GM23338 (cell line): ENCODE measurements around the gene MOB2. TPM values are rescaled to one million over a fixed set of nuclear protein-coding genes. Genes with fewer than 3 reads are reported as not detected.

Experiments used
- ATAC-seq: fragments of 200-7000 bp; cut with Tn5 transposase; 3 replicates; pipeline ENCODE4 v1.9.1; 2020
- DNase-seq: peaks from one replicate; pipeline ENCODE4 v3.0.0-alpha.2; 2015; ENCODE audit warnings: low spot score
- H2AFZ ChIP-seq: fragments of 200-600 bp; sonication (generic); 2 replicates; pipeline ENCODE4 v1.8.0; 2016; ENCODE audit warnings: antibody characterized with exemption, mild to moderate bottlenecking, moderate library complexity
- H3F3A ChIP-seq: fragments of 200-600 bp; sonication (generic); replicated peaks from 2 replicates; pipeline ENCODE4 v1.8.0; 2017; ENCODE audit warnings: antibody characterized with exemption, mixed run types, low read depth
- H3K27ac ChIP-seq: fragments of 200-600 bp; sonication (generic); 2 replicates; pipeline ENCODE4 v1.6.1; 2016; ENCODE audit warnings: low read depth
- H3K27me3 ChIP-seq: fragments of 200-600 bp; sonication (generic); 2 replicates; pipeline ENCODE4 v1.8.0; 2016; ENCODE audit warnings: mild to moderate bottlenecking, mixed run types, moderate library complexity; ENCODE audit not compliant: insufficient read depth
- H3K36me3 ChIP-seq: fragments of 200-600 bp; sonication (generic); 2 replicates; pipeline ENCODE4 v1.8.0; 2016; ENCODE audit warnings: mild to moderate bottlenecking; ENCODE audit not compliant: insufficient read depth
- H3K4me1 ChIP-seq: fragments of 200-600 bp; sonication (generic); 2 replicates; pipeline ENCODE4 v1.8.0; 2016; ENCODE audit warnings: mild to moderate bottlenecking, moderate library complexity; ENCODE audit not compliant: insufficient read depth
- H3K4me2 ChIP-seq: fragments of 200-600 bp; sonication (generic); 2 replicates; pipeline ENCODE4 v1.7.1; 2017; ENCODE audit warnings: mixed run types
- H3K4me3 ChIP-seq: fragments of 200-600 bp; sonication (generic); 2 replicates; pipeline ENCODE4 v1.6.1; 2016; ENCODE audit warnings: mixed run types
- H3K79me2 ChIP-seq: fragments of 200-600 bp; sonication (generic); replicated peaks from 2 replicates; pipeline ENCODE4 v1.8.0; 2017; ENCODE audit warnings: mild to moderate bottlenecking; ENCODE audit not compliant: insufficient read depth
- H3K9me2 ChIP-seq: fragments of 200-600 bp; sonication (generic); 2 replicates; pipeline ENCODE4 v1.8.0; 2017; ENCODE audit not compliant: insufficient read depth
- H4K20me1 ChIP-seq: fragments of 200-600 bp; sonication (generic); replicated peaks from 2 replicates; pipeline ENCODE4 v1.8.0; 2017; ENCODE audit warnings: mild to moderate bottlenecking; ENCODE audit not compliant: insufficient read depth
- H3K27ac Mint-ChIP-seq: 2 replicates; pipeline ENCODE4 v1.8.0; 2020; ENCODE audit warnings: inconsistent platforms, mild to moderate bottlenecking, moderate library complexity, mixed read lengths
- H3K27me3 Mint-ChIP-seq: 3 replicates; pipeline ENCODE4 v1.8.0; 2022; ENCODE audit warnings: low read depth, mild to moderate bottlenecking, moderate library complexity, mixed read lengths, inconsistent platforms; ENCODE audit not compliant: insufficient read depth, poor library complexity
- H3K36me3 Mint-ChIP-seq: 3 replicates; pipeline ENCODE4 v1.8.0; 2021; ENCODE audit warnings: low read depth, mild to moderate bottlenecking, inconsistent platforms, moderate library complexity, mixed read lengths
- H3K4me1 Mint-ChIP-seq: 3 replicates; pipeline ENCODE4 v1.8.0; 2020; ENCODE audit warnings: mild to moderate bottlenecking, inconsistent platforms, mixed read lengths
- H3K4me3 Mint-ChIP-seq: 3 replicates; pipeline ENCODE4 v1.8.0; 2021; ENCODE audit warnings: moderate library complexity, mild to moderate bottlenecking, inconsistent platforms, mixed read lengths
- H3K9me3 Mint-ChIP-seq: 3 replicates; pipeline ENCODE4 v1.8.0; 2020; ENCODE audit warnings: moderate library complexity, mild to moderate bottlenecking, inconsistent platforms, mixed read lengths
- CREB1 ChIP-seq: fragments of 250-450 bp; sonication (Bioruptor Pico); IDR thresholded peaks from 2 replicates; pipeline ENCODE4 v1.5.0; 2020; ENCODE audit warnings: low read depth, mild to moderate bottlenecking, moderate library complexity
- EZH2phosphoT487 ChIP-seq: fragments of 200-600 bp; sonication (generic); IDR thresholded peaks from one replicate; pipeline ENCODE4 v1.8.1; 2018; ENCODE audit warnings: antibody characterized with exemption; ENCODE audit not compliant: unreplicated experiment
- NANOG ChIP-seq: IDR thresholded peaks from 2 replicates; pipeline ENCODE4 v1.6.1; 2016; ENCODE audit warnings: antibody characterized with exemption, borderline replicate concordance
- STAT1 ChIP-seq: IDR thresholded peaks from one replicate; pipeline ENCODE4 v1.6.1; 2016; ENCODE audit warnings: antibody characterized with exemption; ENCODE audit not compliant: unreplicated experiment
- ZNF114 ChIP-seq: fragments of 250-450 bp; sonication (Bioruptor Pico); IDR thresholded peaks from 2 replicates; pipeline ENCODE4 v1.5.0; 2020; ENCODE audit warnings: mild to moderate bottlenecking, moderate library complexity
- ZNF331 ChIP-seq: fragments of 250-450 bp; sonication (Bioruptor Pico); IDR thresholded peaks from 2 replicates; pipeline ENCODE4 v1.5.0; 2020; ENCODE audit warnings: low read depth, mild to moderate bottlenecking, moderate library complexity
- polyA plus RNA-seq: library from polyadenylated mRNA; unstranded; fragments of >200 nt; fragmentation: Nextera tagmentation; extraction: Ambion mirVana; gene quantifications from 2 replicates; pipeline ENCODE4 v1.2.1, GENCODE V29; 2016
- total RNA-seq: library from RNA; depleted of rRNA; stranded (reverse); fragments of >200 nt; shearing (Covaris generic); gene quantifications from 2 replicates; pipeline ENCODE4 v1.2.3, GENCODE V29; 2014
- TF ChIP-seq, protein P1 (sequence below), 2 experiments: fragments of 200-600 bp in 1 of 2; sonication (generic) in 1 of 2; conservative IDR thresholded peaks; 2 replicates each; pipeline versions ENCODE4 v1.5.1 to v1.6.1; 2016 to 2017; ENCODE audit warnings: antibody characterized with exemption in 2 of 2, low read depth in 2 of 2, mild to moderate bottlenecking in 2 of 2, moderate library complexity in 1 of 2
- TF ChIP-seq, protein P2 (sequence below): IDR thresholded peaks from 2 replicates; pipeline ENCODE4 v1.6.1; 2016; ENCODE audit warnings: antibody characterized with exemption
- TF ChIP-seq, protein P3 (sequence below): IDR thresholded peaks from one replicate; pipeline ENCODE4 v1.6.1; 2018; ENCODE audit warnings: antibody characterized with exemption; ENCODE audit not compliant: unreplicated experiment

Gene MOB2
- total and polyA plus RNA-seq, 2 experiments from 2014 or later: 10.1 to 19.7 TPM

DNA sequence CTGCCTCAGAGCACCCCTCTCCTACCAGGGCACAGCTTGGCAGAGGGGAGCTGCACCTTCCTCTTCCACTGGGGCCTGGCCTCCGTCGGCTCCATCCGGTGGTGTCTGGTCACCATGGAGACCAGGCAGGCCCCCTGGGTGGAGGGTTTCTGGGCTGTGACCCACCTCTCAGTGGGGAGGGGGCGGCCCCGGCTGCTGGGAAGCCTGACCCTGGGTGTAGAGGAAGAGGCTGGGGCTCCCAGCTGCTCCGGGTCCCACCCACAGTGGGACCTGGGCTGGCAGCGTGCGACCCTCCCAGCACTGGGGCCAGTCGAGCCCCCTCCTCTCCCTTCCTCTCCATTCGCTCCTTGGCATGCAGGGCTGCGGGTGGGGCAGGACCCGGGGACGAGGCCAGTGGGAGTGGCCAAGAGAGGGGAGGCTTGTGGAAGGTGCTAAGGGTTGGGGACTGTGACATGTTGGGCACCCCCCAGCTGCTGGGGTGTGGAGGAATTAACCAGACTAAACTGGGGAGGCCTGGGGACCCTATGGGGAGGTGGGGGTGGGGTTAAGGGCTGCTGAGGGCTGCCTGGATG is 50.0 kb downstream of the MOB2 start:
- no peak overlapping the region for H3K4me2 ChIP-seq
- ATAC-seq: peak; percentile 55

More for the DNA sequence above, 50.0 kb downstream of the MOB2 start:
- Mint-ChIP-seq H3K27ac (no peak overlapping the region), H3K4me3 (no peak overlapping the region), H3K36me3 (no peaks in the 10 kb centered on the region), H3K4me1 (no peaks in the 10 kb centered on the region; the same call in 1 of the 3 replicates), H3K27me3 (peaks cover 1% of the 10 kb centered on the region), H3K9me3 (no peaks in the 10 kb centered on the region; the same call in 2 of the 3 replicates)
- no peak overlapping the region for H2AFZ ChIP-seq
- TF ChIP-seq EZH2phosphoT487 (no peak), CREB1 (CRISPR knock-in tag) (no peak), ZNF331 (CRISPR knock-in tag) (no peak), NANOG (no peak), STAT1 (no peak), ZNF114 (CRISPR knock-in tag) (no peak)
- TF ChIP-seq, protein P1, sequence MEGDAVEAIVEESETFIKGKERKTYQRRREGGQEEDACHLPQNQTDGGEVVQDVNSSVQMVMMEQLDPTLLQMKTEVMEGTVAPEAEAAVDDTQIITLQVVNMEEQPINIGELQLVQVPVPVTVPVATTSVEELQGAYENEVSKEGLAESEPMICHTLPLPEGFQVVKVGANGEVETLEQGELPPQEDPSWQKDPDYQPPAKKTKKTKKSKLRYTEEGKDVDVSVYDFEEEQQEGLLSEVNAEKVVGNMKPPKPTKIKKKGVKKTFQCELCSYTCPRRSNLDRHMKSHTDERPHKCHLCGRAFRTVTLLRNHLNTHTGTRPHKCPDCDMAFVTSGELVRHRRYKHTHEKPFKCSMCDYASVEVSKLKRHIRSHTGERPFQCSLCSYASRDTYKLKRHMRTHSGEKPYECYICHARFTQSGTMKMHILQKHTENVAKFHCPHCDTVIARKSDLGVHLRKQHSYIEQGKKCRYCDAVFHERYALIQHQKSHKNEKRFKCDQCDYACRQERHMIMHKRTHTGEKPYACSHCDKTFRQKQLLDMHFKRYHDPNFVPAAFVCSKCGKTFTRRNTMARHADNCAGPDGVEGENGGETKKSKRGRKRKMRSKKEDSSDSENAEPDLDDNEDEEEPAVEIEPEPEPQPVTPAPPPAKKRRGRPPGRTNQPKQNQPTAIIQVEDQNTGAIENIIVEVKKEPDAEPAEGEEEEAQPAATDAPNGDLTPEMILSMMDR (conservative IDR thresholded peaks at IDR 0.05; ENCODE audit: low read depth in 2 of 2): no peak
- TF ChIP-seq, protein P2, sequence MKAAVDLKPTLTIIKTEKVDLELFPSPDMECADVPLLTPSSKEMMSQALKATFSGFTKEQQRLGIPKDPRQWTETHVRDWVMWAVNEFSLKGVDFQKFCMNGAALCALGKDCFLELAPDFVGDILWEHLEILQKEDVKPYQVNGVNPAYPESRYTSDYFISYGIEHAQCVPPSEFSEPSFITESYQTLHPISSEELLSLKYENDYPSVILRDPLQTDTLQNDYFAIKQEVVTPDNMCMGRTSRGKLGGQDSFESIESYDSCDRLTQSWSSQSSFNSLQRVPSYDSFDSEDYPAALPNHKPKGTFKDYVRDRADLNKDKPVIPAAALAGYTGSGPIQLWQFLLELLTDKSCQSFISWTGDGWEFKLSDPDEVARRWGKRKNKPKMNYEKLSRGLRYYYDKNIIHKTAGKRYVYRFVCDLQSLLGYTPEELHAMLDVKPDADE: no peak
- TF ChIP-seq, protein P3, sequence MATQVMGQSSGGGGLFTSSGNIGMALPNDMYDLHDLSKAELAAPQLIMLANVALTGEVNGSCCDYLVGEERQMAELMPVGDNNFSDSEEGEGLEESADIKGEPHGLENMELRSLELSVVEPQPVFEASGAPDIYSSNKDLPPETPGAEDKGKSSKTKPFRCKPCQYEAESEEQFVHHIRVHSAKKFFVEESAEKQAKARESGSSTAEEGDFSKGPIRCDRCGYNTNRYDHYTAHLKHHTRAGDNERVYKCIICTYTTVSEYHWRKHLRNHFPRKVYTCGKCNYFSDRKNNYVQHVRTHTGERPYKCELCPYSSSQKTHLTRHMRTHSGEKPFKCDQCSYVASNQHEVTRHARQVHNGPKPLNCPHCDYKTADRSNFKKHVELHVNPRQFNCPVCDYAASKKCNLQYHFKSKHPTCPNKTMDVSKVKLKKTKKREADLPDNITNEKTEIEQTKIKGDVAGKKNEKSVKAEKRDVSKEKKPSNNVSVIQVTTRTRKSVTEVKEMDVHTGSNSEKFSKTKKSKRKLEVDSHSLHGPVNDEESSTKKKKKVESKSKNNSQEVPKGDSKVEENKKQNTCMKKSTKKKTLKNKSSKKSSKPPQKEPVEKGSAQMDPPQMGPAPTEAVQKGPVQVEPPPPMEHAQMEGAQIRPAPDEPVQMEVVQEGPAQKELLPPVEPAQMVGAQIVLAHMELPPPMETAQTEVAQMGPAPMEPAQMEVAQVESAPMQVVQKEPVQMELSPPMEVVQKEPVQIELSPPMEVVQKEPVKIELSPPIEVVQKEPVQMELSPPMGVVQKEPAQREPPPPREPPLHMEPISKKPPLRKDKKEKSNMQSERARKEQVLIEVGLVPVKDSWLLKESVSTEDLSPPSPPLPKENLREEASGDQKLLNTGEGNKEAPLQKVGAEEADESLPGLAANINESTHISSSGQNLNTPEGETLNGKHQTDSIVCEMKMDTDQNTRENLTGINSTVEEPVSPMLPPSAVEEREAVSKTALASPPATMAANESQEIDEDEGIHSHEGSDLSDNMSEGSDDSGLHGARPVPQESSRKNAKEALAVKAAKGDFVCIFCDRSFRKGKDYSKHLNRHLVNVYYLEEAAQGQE: no peak
- no peaks in the 10 kb centered on the region; the same call in 1 of the 2 replicates for H4K20me1 ChIP-seq
- H3K27me3 ChIP-seq: no peaks in the 10 kb centered on the region
- H3F3A ChIP-seq: no peaks in the 10 kb centered on the region
- H3K27ac ChIP-seq: no peak overlapping the region
- H3K79me2 ChIP-seq: no peaks in the 10 kb centered on the region
- no peaks in the 10 kb centered on the region for H3K4me1 ChIP-seq
- H3K36me3 ChIP-seq: no peaks in the 10 kb centered on the region
- H3K9me2 ChIP-seq: no peaks in the 10 kb centered on the region
- DNase-seq: peak; percentile 32
- H3K4me3 ChIP-seq: no peak overlapping the region
